BJ (cell line): ENCODE measurements around the gene TSPAN14. TPM values are rescaled to one million over a fixed set of nuclear protein-coding genes. Genes with fewer than 3 reads are reported as not detected.

Experiments used
- CTCF ChIA-PET: fragments of 350-600 bp; formaldehyde crosslinking; extraction: SDS; loops from one replicate; lab custom pipeline; 2021; ENCODE audit warnings: antibody characterized with exemption, inconsistent platforms; lab: Yijun Ruan, JAX
- POLR2A ChIA-PET: fragments of 300-600 bp; sonication (Branson Sonifier 250); formaldehyde crosslinking; extraction: SDS; loops from one replicate; lab custom pipeline; 2021; ENCODE audit warnings: antibody characterized with exemption; lab: Charles Lee
- DNase-seq: peaks from one replicate; pipeline ENCODE4 v3.0.0-alpha.2; 2011; ENCODE audit warnings: low read depth
- H3K27me3 ChIP-seq: 2 replicates; pipeline ENCODE4 v1.6.0; 2011; ENCODE audit warnings: low read length; ENCODE audit not compliant: control insufficient read depth, insufficient read depth
- H3K36me3 ChIP-seq: 2 replicates; pipeline ENCODE4 v1.5.1; 2011; ENCODE audit warnings: low read length; ENCODE audit not compliant: control insufficient read depth, insufficient read depth
- H3K4me3 ChIP-seq: 2 replicates; pipeline ENCODE4 v1.5.1; 2011; ENCODE audit warnings: low read depth, mild to moderate bottlenecking, control low read depth, low read length
- polyA plus RNA-seq: library from polyadenylated mRNA; depleted of rRNA; stranded (reverse); fragments of >200 nt; gene quantifications from 2 replicates; pipeline ENCODE4 v1.2.3, GENCODE V29; 2011
- TF ChIP-seq, protein P1 (sequence below): IDR thresholded peaks from 2 replicates; pipeline ENCODE4 v1.5.1; 2011; ENCODE audit warnings: low read depth, mild to moderate bottlenecking, control low read depth, inconsistent platforms, low read length, moderate library complexity; ENCODE audit not compliant: insufficient read depth

The TSPAN14 gene
- polyA plus RNA-seq, 1 experiment = 33.3 TPM

DNA sequence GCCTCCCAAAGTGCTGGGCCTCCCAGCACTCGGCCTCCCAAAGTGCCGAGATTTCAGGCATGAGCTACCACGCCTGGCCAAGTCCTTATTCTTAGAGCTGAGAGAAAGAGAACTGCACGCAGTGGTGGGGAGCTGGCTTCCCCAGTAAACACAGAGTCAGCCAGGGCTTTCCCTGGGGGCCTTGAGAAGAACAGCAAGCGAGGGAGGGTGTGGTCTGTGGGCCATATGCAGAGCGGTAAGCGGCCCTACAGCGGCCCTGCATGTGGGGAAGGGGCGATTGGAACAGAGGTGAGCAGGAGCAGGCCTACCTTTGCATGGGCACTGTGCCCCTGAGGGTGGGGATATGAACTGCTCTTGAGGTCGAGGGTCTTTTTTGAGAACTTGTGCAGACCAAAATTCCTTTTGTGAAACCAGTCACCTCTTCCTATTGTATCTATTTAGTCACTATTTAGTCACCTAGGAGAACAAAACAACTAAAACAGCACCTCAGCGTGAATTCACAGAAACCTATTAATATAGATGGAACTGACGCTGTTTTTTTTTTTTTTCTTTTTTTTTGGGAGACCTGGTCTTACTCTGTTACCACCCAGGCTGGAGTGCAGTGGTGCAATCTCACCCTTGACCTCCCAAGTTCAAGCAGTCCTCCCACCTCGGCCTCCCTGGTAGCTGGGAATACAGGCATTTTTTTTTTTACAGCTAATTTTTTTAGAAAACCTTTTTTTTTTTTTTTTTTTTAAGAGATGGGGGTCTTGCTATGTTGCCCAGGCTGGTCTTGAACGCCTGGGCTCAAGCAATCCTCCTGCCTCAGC is 46.7 kb downstream of the TSPAN14 start:
- POLR2A ChIA-PET = interaction anchor here (0.8 kb wide), 1 partner anchor 40 kb away, joined by 31 read pairs; no protein-coding TSS in a partner anchor
- TF ChIP-seq, protein P1, sequence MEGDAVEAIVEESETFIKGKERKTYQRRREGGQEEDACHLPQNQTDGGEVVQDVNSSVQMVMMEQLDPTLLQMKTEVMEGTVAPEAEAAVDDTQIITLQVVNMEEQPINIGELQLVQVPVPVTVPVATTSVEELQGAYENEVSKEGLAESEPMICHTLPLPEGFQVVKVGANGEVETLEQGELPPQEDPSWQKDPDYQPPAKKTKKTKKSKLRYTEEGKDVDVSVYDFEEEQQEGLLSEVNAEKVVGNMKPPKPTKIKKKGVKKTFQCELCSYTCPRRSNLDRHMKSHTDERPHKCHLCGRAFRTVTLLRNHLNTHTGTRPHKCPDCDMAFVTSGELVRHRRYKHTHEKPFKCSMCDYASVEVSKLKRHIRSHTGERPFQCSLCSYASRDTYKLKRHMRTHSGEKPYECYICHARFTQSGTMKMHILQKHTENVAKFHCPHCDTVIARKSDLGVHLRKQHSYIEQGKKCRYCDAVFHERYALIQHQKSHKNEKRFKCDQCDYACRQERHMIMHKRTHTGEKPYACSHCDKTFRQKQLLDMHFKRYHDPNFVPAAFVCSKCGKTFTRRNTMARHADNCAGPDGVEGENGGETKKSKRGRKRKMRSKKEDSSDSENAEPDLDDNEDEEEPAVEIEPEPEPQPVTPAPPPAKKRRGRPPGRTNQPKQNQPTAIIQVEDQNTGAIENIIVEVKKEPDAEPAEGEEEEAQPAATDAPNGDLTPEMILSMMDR = no peak
- DNase-seq = no peak
- CTCF ChIA-PET = interaction anchor here (0.6 to 19.0 kb wide), 5 partner anchors 33 to 163 kb away, joined by 3 to 661 read pairs (median 3); partner anchors contain the start of gene TSPAN14
- H3K4me3 ChIP-seq = no peak overlapping the region
- H3K36me3 ChIP-seq = no peaks in the 10 kb centered on the region
- no peaks in the 10 kb centered on the region for H3K27me3 ChIP-seq

DNA sequence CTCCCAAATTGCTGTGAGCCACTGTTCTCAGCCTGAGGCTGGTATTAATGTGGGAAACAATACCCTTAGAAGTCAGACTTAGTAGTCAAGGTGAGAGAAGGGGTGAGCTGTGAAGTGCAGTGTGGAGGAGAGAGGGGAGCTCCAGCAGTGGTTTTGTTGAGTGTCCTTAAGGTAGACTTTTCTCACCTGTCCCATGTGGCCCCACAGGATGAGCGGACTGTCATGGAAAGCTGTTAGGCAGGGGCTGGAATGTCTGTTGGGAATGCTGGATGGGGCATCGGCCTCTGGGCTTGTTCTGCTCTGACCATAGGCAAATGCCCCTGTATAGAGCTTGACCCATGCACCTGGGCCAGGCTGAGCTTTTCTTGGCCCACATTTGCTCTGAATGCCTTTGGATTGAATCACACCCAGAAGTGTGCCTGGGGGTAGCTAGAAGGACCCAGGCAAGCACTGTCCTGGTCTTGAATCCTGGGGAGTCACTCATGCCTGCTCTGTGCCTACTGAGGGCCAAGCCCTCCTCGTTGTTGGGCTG is 47.3 kb downstream of the TSPAN14 start:
- ChIA-PET POLR2A (interaction anchor here (0.8 kb wide), 1 partner anchor 41 kb away, joined by 31 read pairs; no protein-coding TSS in a partner anchor), CTCF (interaction anchor here (0.6 to 19.0 kb wide), 2 partner anchors 34 to 50 kb away, joined by 3 to 661 read pairs; partner anchors contain the start of gene TSPAN14)
- Histone ChIP-seq H3K27me3 (no peaks in the 10 kb centered on the region), H3K4me3 (no peak overlapping the region), H3K36me3 (no peaks in the 10 kb centered on the region)
- TF ChIP-seq, protein P1 = no peak
- no peak for DNase-seq

DNA sequence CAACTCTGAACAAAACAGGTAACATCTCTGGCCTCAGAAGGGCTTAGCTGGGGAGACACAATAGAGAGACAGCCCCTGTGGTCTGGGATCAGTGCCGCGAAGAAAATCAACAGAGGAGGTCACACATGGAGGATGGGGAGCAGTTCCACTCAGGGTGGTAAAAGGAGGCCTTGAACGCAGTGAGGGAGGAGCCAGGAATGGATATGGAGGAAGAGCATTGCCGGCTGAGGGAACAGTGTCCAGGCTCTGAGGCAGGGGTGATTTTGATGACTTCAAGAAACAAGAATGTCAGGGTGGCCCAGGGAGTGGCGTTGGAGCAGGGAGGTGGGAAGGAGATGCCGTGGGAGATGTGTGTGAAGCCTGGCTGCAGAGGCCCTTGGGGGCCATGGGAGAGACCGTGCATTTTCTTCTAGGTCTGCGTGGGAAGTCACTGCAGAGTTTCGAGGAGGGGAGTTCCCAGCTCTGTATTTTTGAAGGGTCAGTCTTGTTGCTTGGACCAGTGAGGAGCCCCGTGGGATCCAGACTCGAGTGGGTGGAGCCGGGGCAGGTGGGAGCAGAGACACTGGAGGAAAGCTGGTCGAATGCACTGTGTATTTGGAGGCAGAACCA is 47.9 kb downstream of the TSPAN14 start:
- no peak for DNase-seq
- POLR2A ChIA-PET = interaction anchor here (0.8 kb wide), 1 partner anchor 42 kb away, joined by 31 read pairs; no protein-coding TSS in a partner anchor

DNA sequence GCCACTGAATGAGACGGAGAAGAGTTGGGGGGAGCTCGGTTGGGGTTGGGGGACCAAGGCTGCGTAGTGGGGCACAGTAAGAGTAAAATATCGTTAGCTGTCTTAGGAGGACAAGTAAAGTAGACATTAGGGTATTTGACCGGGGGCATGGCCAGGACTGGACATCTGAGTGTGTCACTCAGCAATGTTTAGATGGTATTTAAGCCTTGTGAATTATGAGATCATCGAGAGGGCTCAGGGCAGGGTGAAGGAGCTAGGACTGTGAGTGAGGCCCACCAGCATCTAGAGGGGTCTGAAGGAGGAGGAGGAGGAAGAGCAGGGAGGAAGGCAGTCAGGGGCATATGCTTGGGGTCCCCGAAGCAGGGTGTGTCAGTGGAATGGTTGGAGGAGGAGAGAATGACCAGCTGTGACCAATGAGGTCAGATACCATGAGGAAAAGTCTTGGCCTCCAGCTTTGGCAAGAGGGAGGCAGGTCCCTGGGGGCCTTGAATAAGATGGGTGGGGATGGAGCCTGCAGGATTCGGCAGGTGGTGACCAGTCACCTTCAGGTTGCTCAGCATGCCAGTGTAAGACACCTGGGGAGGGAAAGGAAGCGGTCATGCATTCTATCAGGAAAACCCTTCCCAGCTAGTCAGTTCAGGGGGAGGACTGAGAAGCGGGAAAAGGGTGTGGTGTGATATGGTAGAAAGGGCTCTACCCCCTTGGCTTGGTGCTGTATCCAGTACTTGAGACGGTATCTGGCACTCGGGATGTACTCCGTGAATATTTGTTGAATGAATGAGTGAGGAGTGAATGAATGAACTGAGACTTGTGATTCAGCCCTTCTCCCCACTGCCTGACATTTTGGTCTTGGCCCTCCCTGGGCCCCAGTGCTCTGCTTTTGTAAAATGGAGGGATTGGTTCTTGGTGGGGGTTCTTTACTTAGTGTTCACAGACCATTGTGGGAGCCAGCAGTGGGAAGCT is 48.8 kb downstream of the TSPAN14 start:
- ChIA-PET CTCF (interaction anchor here (0.9 to 19.0 kb wide), 2 partner anchors 35 to 51 kb away, joined by 3 to 661 read pairs; partner anchors contain the start of gene TSPAN14), POLR2A (no interaction called here)
- DNase-seq = no peak
- Histone ChIP-seq H3K4me3 (no peak overlapping the region), H3K36me3 (0 out of 2 replicates have a peak, but pooled peaks cover 1% of the 10 kb centered on the region), H3K27me3 (no peaks in the 10 kb centered on the region)
- TF ChIP-seq, protein P1 = no peak

More for the DNA sequence above, 47.9 kb downstream of the TSPAN14 start:
- Histone ChIP-seq H3K36me3 (no peaks in the 10 kb centered on the region), H3K4me3 (no peak overlapping the region), H3K27me3 (no peaks in the 10 kb centered on the region)
- TF ChIP-seq, protein P1 = no peak
- CTCF ChIA-PET = interaction anchor here (0.9 to 19.0 kb wide), 2 partner anchors 34 to 50 kb away, joined by 3 to 661 read pairs; partner anchors contain the start of gene TSPAN14
